CD4-positive, alpha-beta T cell treated with Interleukin-6 at 100 ng/mL for 8 hours (primary cell): ENCODE measurements around the gene COX11.

ENCODE experiments used
- DNase-seq: peaks from one replicate; pipeline ENCODE4 v3.0.0-alpha.2; 2020; ENCODE audit warnings: mixed read lengths, low spot score

Gene COX11

GRCh38 chr17:54967621-54968261, 713 bp downstream of the COX11 start:
- DNase-seq: peak; percentile 26

GRCh38 chr17:54956791-54957190, 11.7 kb downstream of the COX11 start:
- DNase-seq: no peak

- DNase-seq: no peak
Observed at GRCh38 chr17:54951286-54951685, 17.2 kb downstream of the COX11 start.

GRCh38 chr17:54950116-54950515, 18.3 kb downstream of the COX11 start:
- DNase-seq: no peak

- no peak for DNase-seq
Observed at GRCh38 chr17:54948380-54948779, 20.1 kb downstream of the COX11 start.

- no peak for DNase-seq
Observed at GRCh38 chr17:54947396-54947795, 21.1 kb downstream of the COX11 start.

GRCh38 chr17:54945671-54946070, 22.8 kb downstream of the COX11 start:
- no peak for DNase-seq

GRCh38 chr17:54945231-54945630, 23.2 kb downstream of the COX11 start:
- no peak for DNase-seq

GRCh38 chr17:54944796-54945195, 23.7 kb downstream of the COX11 start:
- DNase-seq: no peak

GRCh38 chr17:54941285-54941684, 27.2 kb downstream of the COX11 start:
- no peak for DNase-seq

GRCh38 chr17:54937426-54937825, 31.0 kb downstream of the COX11 start:
- DNase-seq: no peak

- no peak for DNase-seq
Observed at GRCh38 chr17:54937018-54937417, 31.4 kb downstream of the COX11 start.

GRCh38 chr17:54935471-54935870, 33.0 kb downstream of the COX11 start:
- no peak for DNase-seq

GRCh38 chr17:54933921-54934320, 34.5 kb downstream of the COX11 start:
- no peak for DNase-seq

- no peak for DNase-seq
Observed at GRCh38 chr17:54932711-54933110, 35.7 kb downstream of the COX11 start.

- DNase-seq: no peak
Observed at GRCh38 chr17:54927525-54927924, 40.9 kb downstream of the COX11 start.

GRCh38 chr17:54924405-54924804, 44.0 kb downstream of the COX11 start:
- DNase-seq: no peak

- DNase-seq: no peak
Observed at GRCh38 chr17:54920819-54921218, 47.6 kb downstream of the COX11 start.

- no peak for DNase-seq
Observed at GRCh38 chr17:54919425-54919824, 49.0 kb downstream of the COX11 start.

GRCh38 chr17:54916721-54917120, 51.7 kb downstream of the COX11 start:
- no peak for DNase-seq
